Dendritic cell treated with granulocyte-macrophage colony-stimulating factor and Interleukin-4, amounts not matched to agents 40 ng/mL and 50 ng/mL, for 4 days (primary cell): ENCODE measurements around the gene GRIN1.

Source experiments
- H3K27ac Mint-ChIP-seq: one replicate; pipeline ENCODE4 v1.8.0; 2022; ENCODE audit warnings: mild to moderate bottlenecking, mixed read lengths
- H3K27me3 Mint-ChIP-seq: one replicate; pipeline ENCODE4 v1.8.0; 2022; ENCODE audit warnings: mild to moderate bottlenecking, mixed read lengths
- H3K36me3 Mint-ChIP-seq: one replicate; pipeline ENCODE4 v1.8.0; 2022; ENCODE audit warnings: low read depth, mixed read lengths
- H3K4me1 Mint-ChIP-seq: one replicate; pipeline ENCODE4 v1.8.0; 2022; ENCODE audit warnings: low read depth, mixed read lengths
- H3K4me3 Mint-ChIP-seq: one replicate; pipeline ENCODE4 v1.8.0; 2022; ENCODE audit warnings: mild to moderate bottlenecking, moderate library complexity, mixed read lengths
- H3K9me3 Mint-ChIP-seq: one replicate; pipeline ENCODE4 v1.8.0; 2022; ENCODE audit warnings: mixed read lengths
- intact Hi-C: fragments of 100-400 bp; cut with micrococcal nuclease; formaldehyde crosslinking; loops from one replicate; pipeline ENCODE4 v1.15.0; 2022

Gene GRIN1

GRCh38 chr9:137186385-137186784 lies 47.4 kb downstream of the GRIN1 start:
- peaks cover 95% of the 10 kb centered on the region for H3K36me3 Mint-ChIP-seq
- intact Hi-C loops = loop anchor here (5.0 kb wide), 1 partner anchor 36 kb away; the partner anchor contains the start of gene RNF208
- no peak overlapping the region for H3K27ac Mint-ChIP-seq
- no peak overlapping the region for H3K4me3 Mint-ChIP-seq
- H3K9me3 Mint-ChIP-seq = no peaks in the 10 kb centered on the region
- no peaks in the 10 kb centered on the region for H3K27me3 Mint-ChIP-seq
- H3K4me1 Mint-ChIP-seq = peaks cover 55% of the 10 kb centered on the region

DNA sequence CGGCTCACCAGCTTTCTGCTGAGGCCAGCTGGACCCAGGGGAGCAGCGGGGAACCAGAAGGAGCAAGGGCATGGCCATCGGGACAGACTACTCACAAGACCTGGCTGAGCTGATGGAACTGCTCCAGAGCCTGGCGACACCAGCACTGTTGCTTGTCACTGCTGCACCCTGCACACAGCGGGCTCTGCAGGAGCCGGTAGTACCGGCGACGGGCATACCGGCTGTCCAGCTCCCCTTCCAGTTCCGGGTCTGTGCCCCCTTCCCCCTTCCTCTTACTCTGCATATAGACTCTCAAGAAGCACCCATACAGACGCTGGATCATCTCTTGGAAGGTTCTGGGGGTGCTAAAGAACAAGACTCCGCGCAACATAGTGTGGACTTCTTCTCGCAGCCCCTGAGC lies 48.4 kb downstream of the GRIN1 start:
- intact Hi-C loops = loop anchor here (5.0 kb wide), 1 partner anchor 35 kb away; the partner anchor contains the start of gene RNF208
- no peaks in the 10 kb centered on the region for H3K9me3 Mint-ChIP-seq
- no peaks in the 10 kb centered on the region for H3K27me3 Mint-ChIP-seq
- peaks cover 95% of the 10 kb centered on the region for H3K36me3 Mint-ChIP-seq
- H3K4me1 Mint-ChIP-seq = peaks cover 57% of the 10 kb centered on the region
- H3K27ac Mint-ChIP-seq = peak overlapping the region; percentile 90
- H3K4me3 Mint-ChIP-seq = peak overlapping the region; percentile 96

DNA sequence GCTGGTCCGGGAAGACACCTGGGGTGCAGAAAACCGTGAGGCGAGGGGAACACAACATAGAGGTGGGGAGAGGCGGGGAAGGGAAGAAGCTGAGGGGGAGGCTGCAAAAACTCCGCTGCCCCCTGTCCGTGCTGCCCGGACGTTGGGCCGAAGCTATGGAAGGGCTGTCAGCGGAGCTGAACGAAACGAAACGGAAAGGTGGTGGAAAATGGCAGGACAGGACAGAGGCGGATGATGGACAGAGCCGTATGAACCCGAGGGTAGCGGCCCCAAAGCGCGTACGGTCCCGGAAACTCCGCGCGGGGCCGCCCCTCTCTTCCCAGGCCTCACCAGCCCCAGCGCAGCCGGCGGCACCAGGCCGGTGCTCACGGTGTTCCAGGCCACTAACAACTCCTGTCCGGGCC lies 49.1 kb downstream of the GRIN1 start:
- intact Hi-C loops = loop anchor here (1.0 to 5.0 kb wide), 2 partner anchors 17 to 34 kb away; partner anchors contain the start of genes NDOR1, RNF208 and TMEM203
- peak overlapping the region; percentile 90 for H3K27ac Mint-ChIP-seq
- peak overlapping the region; percentile 96 for H3K4me3 Mint-ChIP-seq
- no peaks in the 10 kb centered on the region for H3K9me3 Mint-ChIP-seq
- H3K36me3 Mint-ChIP-seq = peaks cover 92% of the 10 kb centered on the region
- H3K27me3 Mint-ChIP-seq = no peaks in the 10 kb centered on the region
- H3K4me1 Mint-ChIP-seq = peaks cover 62% of the 10 kb centered on the region

DNA sequence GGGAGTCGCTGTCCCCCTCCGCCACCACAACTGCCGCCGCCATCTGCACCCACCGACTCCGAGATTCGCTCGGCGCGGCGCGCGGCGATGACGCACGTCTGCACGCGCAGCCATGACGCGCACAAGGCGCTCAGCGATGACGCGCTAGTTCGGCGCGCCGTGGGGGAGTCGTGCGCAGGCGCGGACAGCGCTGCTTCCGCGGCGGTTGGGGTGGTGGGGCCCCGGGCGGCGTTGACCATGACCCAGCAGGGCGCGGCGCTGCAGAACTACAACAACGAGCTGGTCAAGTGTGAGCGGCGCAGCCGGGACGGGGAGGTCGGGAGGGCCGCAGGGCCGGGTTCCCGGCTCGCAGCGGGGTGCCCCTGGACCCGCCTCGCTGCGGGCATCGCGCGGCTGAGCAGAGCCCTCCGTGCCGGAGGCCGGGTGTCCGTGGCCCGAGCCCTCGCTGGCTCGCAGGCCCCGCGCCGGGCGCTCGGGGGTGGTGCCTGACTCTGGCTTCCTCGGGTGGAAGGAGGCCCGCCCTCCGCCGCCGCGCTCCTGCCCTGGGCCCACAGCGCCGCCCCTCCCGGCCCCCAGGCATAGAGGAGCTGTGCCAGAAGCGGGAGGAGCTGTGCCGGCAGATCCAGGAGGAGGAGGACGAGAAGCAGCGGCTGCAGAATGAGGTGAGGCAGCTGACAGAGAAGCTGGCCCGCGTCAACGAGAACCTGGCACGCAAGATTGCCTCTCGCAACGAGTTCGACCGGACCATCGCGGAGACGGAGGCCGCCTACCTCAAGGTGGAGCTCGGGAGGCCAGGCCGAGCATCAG lies 49.7 kb downstream of the GRIN1 start, which contains the start of the genes ANAPC2 and SSNA1:
TSS of gene ANAPC2 (minus strand) at position 71 of the 807 bp plus-strand sequence. CDS start at position 43, 28 bp downstream.
TSS of gene SSNA1 (plus strand) at position 187 of the 807 bp plus-strand sequence. CDS start at position 238, 51 bp downstream.
- peaks cover 86% of the 10 kb centered on the region for H3K36me3 Mint-ChIP-seq
- peak within 1 kb of the TSS; percentile 90 for H3K27ac Mint-ChIP-seq

GRCh38 chr9:137189297-137190295 lies 50.6 kb downstream of the GRIN1 start:
- H3K4me1 Mint-ChIP-seq = peaks cover 64% of the 10 kb centered on the region
- H3K9me3 Mint-ChIP-seq = no peaks in the 10 kb centered on the region
- H3K27me3 Mint-ChIP-seq = no peaks in the 10 kb centered on the region
- peak overlapping the region; percentile 90 for H3K27ac Mint-ChIP-seq
- intact Hi-C loops = loop anchor here (5.0 kb wide), 1 partner anchor 33 kb away; the partner anchor contains the start of gene RNF208
- H3K36me3 Mint-ChIP-seq = peaks cover 77% of the 10 kb centered on the region
- H3K4me3 Mint-ChIP-seq = peak overlapping the region; percentile 96

More for the DNA sequence above, 49.7 kb downstream of the GRIN1 start, which contains the start of the genes ANAPC2 and SSNA1:
- Mint-ChIP-seq H3K9me3 (no peaks in the 10 kb centered on the region), H3K4me3 (peak within 1 kb of the TSS; percentile 96), H3K4me1 (peaks cover 63% of the 10 kb centered on the region), H3K27me3 (no peaks in the 10 kb centered on the region)
- intact Hi-C loops = loop anchor here (1.0 to 5.0 kb wide), 2 partner anchors 17 to 34 kb away; partner anchors contain the start of genes NDOR1, RNF208 and TMEM203

DNA sequence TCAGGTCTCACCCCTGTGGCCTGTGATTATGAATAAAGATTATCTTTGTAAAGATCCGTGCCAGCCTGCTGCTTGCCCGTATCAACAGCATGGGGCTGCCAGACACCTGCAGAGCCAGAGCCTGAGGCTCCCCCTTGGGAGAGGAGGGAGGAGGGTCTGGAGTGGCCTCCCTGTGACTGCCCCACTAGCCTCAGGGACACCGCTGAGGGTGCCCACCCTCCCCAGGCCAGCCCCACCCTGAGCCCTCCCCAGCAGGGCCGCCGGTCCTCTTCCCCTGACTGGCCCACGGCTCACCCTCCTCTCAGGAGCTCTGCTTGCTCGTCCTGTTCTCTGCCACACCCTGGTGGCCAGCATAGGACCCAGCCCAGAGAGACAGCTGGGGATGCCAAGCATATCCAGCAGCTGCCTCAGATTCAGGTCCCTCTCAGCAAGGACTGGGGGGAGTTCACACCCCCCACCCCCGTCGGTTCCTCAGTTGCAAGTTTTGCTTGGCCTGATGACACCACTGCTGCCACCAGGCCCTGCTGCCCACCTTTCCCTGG lies 51.4 kb downstream of the GRIN1 start:
- Mint-ChIP-seq H3K9me3 (no peaks in the 10 kb centered on the region), H3K27ac (peak overlapping the region; percentile 90), H3K27me3 (no peaks in the 10 kb centered on the region), H3K4me3 (peak overlapping the region; percentile 96), H3K4me1 (peaks cover 66% of the 10 kb centered on the region), H3K36me3 (peaks cover 76% of the 10 kb centered on the region)
- intact Hi-C loops = no loop called here

DNA sequence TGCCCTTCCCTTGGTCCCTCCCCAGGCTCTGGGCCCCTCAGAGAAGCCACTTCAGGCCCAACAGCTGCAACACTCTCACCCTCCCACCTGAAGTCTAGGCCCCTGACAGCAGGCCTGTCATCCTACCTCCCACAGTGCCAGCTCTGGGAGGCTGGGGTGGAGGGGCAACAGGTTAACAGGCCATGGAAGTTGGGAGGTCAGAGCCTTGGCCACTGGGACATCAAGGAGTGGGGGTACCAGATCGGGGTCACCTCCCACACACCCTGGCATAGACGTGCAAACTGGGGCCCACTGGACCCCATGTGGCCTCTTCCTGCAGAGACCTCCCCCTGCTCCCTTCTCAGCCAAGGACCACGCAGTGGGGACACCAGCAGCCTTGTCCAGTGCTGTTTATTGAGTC lies 52.3 kb downstream of the GRIN1 start:
- Mint-ChIP-seq H3K4me3 (no peak overlapping the region), H3K36me3 (peaks cover 73% of the 10 kb centered on the region), H3K9me3 (no peaks in the 10 kb centered on the region), H3K27ac (no peak overlapping the region), H3K27me3 (no peaks in the 10 kb centered on the region), H3K4me1 (peaks cover 65% of the 10 kb centered on the region)
- intact Hi-C loops = no loop called here

DNA sequence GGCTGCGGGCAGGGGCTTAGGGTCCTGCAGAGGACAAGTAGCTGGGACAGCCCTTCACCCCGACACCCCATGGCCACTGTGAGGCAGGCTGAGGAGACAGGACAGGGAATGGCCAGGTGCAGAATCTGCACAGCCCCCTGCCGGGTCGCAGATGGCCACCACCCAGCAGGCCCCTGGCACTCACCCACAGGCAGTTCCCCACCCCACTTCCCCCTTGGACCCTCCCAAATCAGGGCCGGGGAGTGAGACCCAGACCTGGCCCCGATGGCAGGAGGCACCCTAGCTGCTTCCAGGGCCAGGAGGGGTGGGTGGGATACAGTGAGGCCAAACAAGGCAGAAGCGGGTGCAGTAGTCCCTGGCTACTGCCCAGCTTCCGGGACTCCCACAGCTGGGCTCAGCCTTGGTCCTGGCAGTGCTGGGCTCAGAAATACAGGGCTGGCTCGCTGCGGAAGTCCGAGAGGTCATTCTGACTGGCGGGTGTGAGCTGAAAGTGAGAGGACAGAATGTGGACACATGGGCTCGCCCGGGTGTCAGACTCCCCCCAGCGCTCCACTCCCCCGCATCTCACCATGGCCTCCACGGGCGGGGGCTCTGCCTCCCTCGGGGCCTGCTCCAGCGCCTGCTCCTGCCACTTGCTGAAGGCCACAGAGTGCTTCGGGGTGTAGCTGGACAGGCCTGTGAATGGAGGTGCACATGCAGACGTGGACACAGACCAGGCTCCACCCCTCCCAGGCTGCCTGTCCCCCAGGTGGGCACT lies 52.9 kb downstream of the GRIN1 start:
- no peak overlapping the region for H3K4me3 Mint-ChIP-seq
- peaks cover 74% of the 10 kb centered on the region for H3K36me3 Mint-ChIP-seq
- intact Hi-C loops = no loop called here
- no peaks in the 10 kb centered on the region for H3K27me3 Mint-ChIP-seq
- H3K9me3 Mint-ChIP-seq = no peaks in the 10 kb centered on the region
- peaks cover 63% of the 10 kb centered on the region for H3K4me1 Mint-ChIP-seq
- H3K27ac Mint-ChIP-seq = no peak overlapping the region

DNA sequence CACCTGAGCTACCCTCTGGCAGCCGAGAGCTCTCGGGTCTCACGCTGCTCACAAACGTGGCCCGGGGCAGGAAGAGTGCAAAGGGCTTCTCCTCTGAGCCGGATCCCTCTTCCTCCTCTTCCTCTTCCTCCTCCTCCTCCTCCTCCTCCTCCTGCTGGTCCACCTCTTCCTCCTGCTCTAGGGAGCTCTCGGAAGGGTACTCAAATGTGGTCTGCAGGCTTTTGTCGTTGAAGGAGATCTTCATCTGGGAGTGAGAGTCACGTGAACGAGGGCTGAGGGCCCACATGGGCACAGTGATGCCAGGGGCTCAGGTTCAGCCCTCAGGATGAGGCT lies 53.5 kb downstream of the GRIN1 start:
- H3K27ac Mint-ChIP-seq = no peak overlapping the region
- H3K36me3 Mint-ChIP-seq = peaks cover 77% of the 10 kb centered on the region
- H3K9me3 Mint-ChIP-seq = no peaks in the 10 kb centered on the region
- H3K4me1 Mint-ChIP-seq = peaks cover 63% of the 10 kb centered on the region
- H3K27me3 Mint-ChIP-seq = no peaks in the 10 kb centered on the region
- H3K4me3 Mint-ChIP-seq = no peak overlapping the region
- intact Hi-C loops = no loop called here

GRCh38 chr9:137192859-137193258 lies 53.9 kb downstream of the GRIN1 start:
- peaks cover 63% of the 10 kb centered on the region for H3K4me1 Mint-ChIP-seq
- no peak overlapping the region for H3K4me3 Mint-ChIP-seq
- H3K36me3 Mint-ChIP-seq = peaks cover 72% of the 10 kb centered on the region
- H3K9me3 Mint-ChIP-seq = no peaks in the 10 kb centered on the region
- H3K27me3 Mint-ChIP-seq = no peaks in the 10 kb centered on the region
- intact Hi-C loops = no loop called here
- no peak overlapping the region for H3K27ac Mint-ChIP-seq

GRCh38 chr9:137193771-137194170 lies 54.8 kb downstream of the GRIN1 start:
- no peaks in the 10 kb centered on the region for H3K9me3 Mint-ChIP-seq
- H3K27ac Mint-ChIP-seq = no peak overlapping the region
- H3K27me3 Mint-ChIP-seq = no peaks in the 10 kb centered on the region
- peaks cover 68% of the 10 kb centered on the region for H3K36me3 Mint-ChIP-seq
- intact Hi-C loops = no loop called here
- H3K4me3 Mint-ChIP-seq = no peak overlapping the region
- peaks cover 71% of the 10 kb centered on the region for H3K4me1 Mint-ChIP-seq

DNA sequence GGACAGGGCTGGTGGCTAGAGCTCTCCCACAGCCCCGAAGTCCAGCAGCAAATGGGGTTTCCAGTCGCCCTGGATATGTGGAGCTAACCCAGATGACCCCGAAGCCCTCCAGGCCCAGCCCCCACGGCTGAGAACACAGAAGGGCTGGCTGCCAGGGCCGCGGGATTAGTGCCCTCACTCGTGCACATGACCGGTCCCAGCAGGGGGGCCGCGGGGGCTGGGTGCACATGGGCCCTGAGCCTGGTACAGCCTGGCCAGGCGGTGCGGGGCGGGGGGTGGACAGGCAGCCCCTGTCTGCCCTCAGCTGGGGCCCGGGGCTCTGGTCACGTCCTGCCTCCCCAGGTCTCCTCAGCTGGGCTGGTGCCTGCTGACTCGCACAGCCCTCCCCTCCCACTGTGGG lies 55.4 kb downstream of the GRIN1 start:
- Mint-ChIP-seq H3K27me3 (no peaks in the 10 kb centered on the region), H3K4me1 (peaks cover 72% of the 10 kb centered on the region), H3K9me3 (no peaks in the 10 kb centered on the region), H3K4me3 (no peak overlapping the region), H3K27ac (no peak overlapping the region), H3K36me3 (peaks cover 64% of the 10 kb centered on the region)
- intact Hi-C loops = no loop called here

DNA sequence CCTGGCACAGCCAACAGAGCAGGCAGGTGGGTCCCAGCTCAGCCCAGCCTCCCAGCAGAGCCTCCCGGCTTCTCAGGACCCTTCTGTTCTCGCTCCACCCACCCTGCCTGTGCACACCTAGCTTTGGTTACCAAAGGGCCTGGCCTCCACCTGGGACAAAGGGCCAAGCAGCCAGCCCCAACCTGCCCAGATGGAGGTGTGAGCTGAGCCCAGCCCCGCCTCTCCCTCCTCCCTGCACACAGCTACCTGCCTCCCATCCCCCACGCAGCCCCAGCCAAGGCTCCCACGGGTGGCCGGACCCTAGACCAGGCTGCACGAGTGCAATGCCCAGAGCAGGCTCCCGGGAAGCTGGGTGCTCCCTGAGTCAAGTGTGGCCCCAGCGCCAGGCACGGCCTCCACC lies 56.0 kb downstream of the GRIN1 start:
- no peak overlapping the region for H3K4me3 Mint-ChIP-seq
- peaks cover 71% of the 10 kb centered on the region for H3K4me1 Mint-ChIP-seq
- no peaks in the 10 kb centered on the region for H3K9me3 Mint-ChIP-seq
- peaks cover 64% of the 10 kb centered on the region for H3K36me3 Mint-ChIP-seq
- H3K27ac Mint-ChIP-seq = no peak overlapping the region
- intact Hi-C loops = no loop called here
- no peaks in the 10 kb centered on the region for H3K27me3 Mint-ChIP-seq
